Right lobe of liver (tissue), 4 donors: ENCODE measurements around the gene AP3S2.

Experiments
- CTCF ChIP-seq, 4 donors: fragments of 200-600 bp in 3 of 4; fragments of 450-650 bp in 1 of 4; IDR thresholded peaks; one replicate each; pipeline versions ENCODE4 v1.5.1 to v1.8.0; 2016 to 2022; ENCODE audit warnings: antibody characterized with exemption in 4 of 4, mild to moderate bottlenecking in 2 of 4
- POLR2A ChIP-seq: fragments of 450-650 bp; IDR thresholded peaks from one replicate; pipeline ENCODE4 v1.6.1; 2017; ENCODE audit warnings: antibody characterized with exemption, mild to moderate bottlenecking
- donor health status: DM: no; HTN: no; CAD: no.
- donor health status: DM: no; HTN: no; CAD: no.
- donor health status: DM: no; HTN: yes; CAD: no.

GRCh38 chr15:89780601-89781000 is 113.2 kb downstream of the AP3S2 start:
- TF ChIP-seq CTCF (IDR thresholded peaks at IDR 0.05) (no peak), POLR2A (no peak)
